OCI-LY7 (cell line): ENCODE results near the gene ITGA5. TPM values are rescaled to one million over a fixed set of nuclear protein-coding genes. Genes with fewer than 3 reads are reported as not detected.

Experiments
- BruUV-seq: library from RNA; stranded (reverse); fragments of 400-500 nt; replicated peaks from 2 replicates; lab custom pipeline; 2021; lab: Mats Ljungman, UMichigan
- CTCF ChIA-PET: fragments of 300-600 bp; sonication (Branson Sonifier 250); formaldehyde crosslinking; loops from one replicate; lab custom pipeline; 2022; ENCODE audit warnings: antibody characterized with exemption; ENCODE audit not compliant: unreplicated experiment; lab: Charles Lee
- POLR2A ChIA-PET: fragments of 300-600 bp; sonication (Branson Sonifier 250); formaldehyde crosslinking; loops from one replicate; lab custom pipeline; 2022; ENCODE audit warnings: antibody characterized with exemption; lab: Charles Lee
- DNase-seq: peaks from one replicate; pipeline ENCODE4 v3.0.0-alpha.2; 2015; ENCODE audit warnings: low spot score
- H2AFZ ChIP-seq: fragments of 200-600 bp; sonication (generic), shearing (Covaris generic); 2 replicates; pipeline ENCODE4 v1.6.1; 2014; ENCODE audit warnings: mild to moderate bottlenecking, antibody characterized with exemption, low read length, moderate library complexity
- H3K27ac ChIP-seq: fragments of 200-600 bp; sonication (generic); 2 replicates; pipeline ENCODE4 v1.5.1; 2014; ENCODE audit warnings: mixed run types, low read depth, mild to moderate bottlenecking, moderate library complexity, low read length, inconsistent platforms; ENCODE audit not compliant: poor library complexity, severe bottlenecking
- H3K36me3 ChIP-seq: fragments of 200-600 bp; sonication (generic); 2 replicates; pipeline ENCODE4 v1.6.1; 2014; ENCODE audit warnings: mild to moderate bottlenecking, antibody characterized with exemption, low read length, moderate library complexity, mixed read lengths; ENCODE audit not compliant: insufficient read depth
- H3K4me1 ChIP-seq: fragments of 200-600 bp; sonication (generic); 2 replicates; pipeline ENCODE4 v1.5.1; 2014; ENCODE audit warnings: mild to moderate bottlenecking, low read length; ENCODE audit not compliant: insufficient read depth, poor library complexity, severe bottlenecking
- H3K4me2 ChIP-seq: fragments of 200-600 bp; sonication (generic); 2 replicates; pipeline ENCODE4 v1.6.1; 2014; ENCODE audit warnings: mild to moderate bottlenecking, low read length
- H3K4me3 ChIP-seq: fragments of 200-600 bp; sonication (generic); 2 replicates; pipeline ENCODE4 v1.5.1; 2014; ENCODE audit warnings: mild to moderate bottlenecking, low read depth, low read length; ENCODE audit not compliant: poor library complexity, severe bottlenecking
- H3K79me2 ChIP-seq: fragments of 200-600 bp; sonication (generic); 2 replicates; pipeline ENCODE4 v1.6.1; 2016; ENCODE audit warnings: low read depth, mild to moderate bottlenecking, low read length, moderate library complexity, mixed read lengths; ENCODE audit not compliant: insufficient read depth
- H3K9me2 ChIP-seq: fragments of 200-600 bp; sonication (generic); 2 replicates; pipeline ENCODE4 v1.6.1; 2016; ENCODE audit warnings: mild to moderate bottlenecking, low read length, mixed read lengths; ENCODE audit not compliant: insufficient read depth
- H3K9me3 ChIP-seq: fragments of 200-600 bp; sonication (generic); 2 replicates; pipeline ENCODE4 v1.6.1; 2014; ENCODE audit warnings: mild to moderate bottlenecking, mixed run types, low read length, mixed read lengths
- H4K20me1 ChIP-seq: fragments of 200-600 bp; sonication (generic); 2 replicates; pipeline ENCODE4 v1.6.1; 2014; ENCODE audit warnings: mild to moderate bottlenecking, antibody characterized with exemption, low read length, moderate library complexity, mixed read lengths; ENCODE audit not compliant: insufficient read depth
- EZH2phosphoT487 ChIP-seq: fragments of 200-600 bp; sonication (generic); IDR thresholded peaks from 2 replicates; pipeline ENCODE4 v1.6.1; 2018; ENCODE audit warnings: low read depth, borderline replicate concordance, mild to moderate bottlenecking, mixed run types, antibody characterized with exemption, low read length, moderate library complexity, mixed read lengths
- intact Hi-C: fragments of 100-400 bp; cut with micrococcal nuclease; formaldehyde crosslinking; loops from one replicate; pipeline ENCODE4 v1.10.0; 2022; ENCODE audit not compliant: unreplicated experiment
- total RNA-seq, 2 experiments: library from RNA; depleted of rRNA in 1 of 2; stranded (reverse); fragments of >200 nt in 1 of 2; shearing (Covaris generic) in 1 of 2; gene quantifications; 2 replicates each; pipeline ENCODE4 v1.2.3, GENCODE V29; 2014 to 2022
- TF ChIP-seq, protein P1 (sequence below): fragments of 200-600 bp; sonication (generic); conservative IDR thresholded peaks from 2 replicates; pipeline ENCODE4 v1.5.1; 2014; ENCODE audit warnings: mild to moderate bottlenecking, antibody characterized with exemption, low read length, moderate library complexity, mixed read lengths

ITGA5 gene
- total RNA-seq, 2 experiments from 2014 or later, result 0.06 to 0.34 TPM

DNA sequence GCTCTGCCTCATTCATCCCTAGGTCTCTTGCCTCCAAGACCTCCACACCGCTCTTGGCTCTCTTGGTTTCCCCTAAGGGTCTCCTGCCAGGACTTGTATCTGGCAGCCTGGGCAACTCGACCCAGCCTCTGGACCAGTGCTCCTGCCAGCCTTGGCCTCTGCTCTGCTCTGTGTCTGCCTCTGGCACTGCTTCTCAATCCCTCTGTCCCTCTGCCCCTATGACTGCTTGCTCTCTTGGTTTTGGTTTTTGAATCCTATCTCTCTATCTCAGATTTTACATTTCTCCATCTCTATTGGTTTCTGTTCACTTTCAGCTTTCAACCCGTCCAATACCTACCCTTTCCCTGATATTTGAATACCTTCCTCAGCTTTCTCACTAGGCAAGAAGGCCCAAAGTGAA, 6.3 kb downstream of the ITGA5 start:
- no peaks in the 10 kb centered on the region for H3K79me2 ChIP-seq
- no TSS peak for BruUV-seq
- H4K20me1 ChIP-seq, result no peaks in the 10 kb centered on the region
- peak overlapping the region; percentile 22 for H3K4me3 ChIP-seq
- intact Hi-C loops, result no loop called here
- DNase-seq, result no peak
- ChIA-PET POLR2A (no interaction called here), CTCF (interaction anchor here (0.6 to 1.7 kb wide), 8 partner anchors 9 to 572 kb away, joined by 3 to 5 read pairs (median 3); partner anchors contain the start of genes COPZ1, NCKAP1L and TESPA1)
- H3K36me3 ChIP-seq, result no peaks in the 10 kb centered on the region
- no peaks in the 10 kb centered on the region for H3K9me3 ChIP-seq
- peak overlapping the region; percentile 12 for H3K27ac ChIP-seq
- no peaks in the 10 kb centered on the region for H3K9me2 ChIP-seq
- peak overlapping the region; percentile 57 for H3K4me2 ChIP-seq
- peak overlapping the region; percentile 69 for H2AFZ ChIP-seq
- peaks cover 38% of the 10 kb centered on the region for H3K4me1 ChIP-seq
- TF ChIP-seq, protein P1, sequence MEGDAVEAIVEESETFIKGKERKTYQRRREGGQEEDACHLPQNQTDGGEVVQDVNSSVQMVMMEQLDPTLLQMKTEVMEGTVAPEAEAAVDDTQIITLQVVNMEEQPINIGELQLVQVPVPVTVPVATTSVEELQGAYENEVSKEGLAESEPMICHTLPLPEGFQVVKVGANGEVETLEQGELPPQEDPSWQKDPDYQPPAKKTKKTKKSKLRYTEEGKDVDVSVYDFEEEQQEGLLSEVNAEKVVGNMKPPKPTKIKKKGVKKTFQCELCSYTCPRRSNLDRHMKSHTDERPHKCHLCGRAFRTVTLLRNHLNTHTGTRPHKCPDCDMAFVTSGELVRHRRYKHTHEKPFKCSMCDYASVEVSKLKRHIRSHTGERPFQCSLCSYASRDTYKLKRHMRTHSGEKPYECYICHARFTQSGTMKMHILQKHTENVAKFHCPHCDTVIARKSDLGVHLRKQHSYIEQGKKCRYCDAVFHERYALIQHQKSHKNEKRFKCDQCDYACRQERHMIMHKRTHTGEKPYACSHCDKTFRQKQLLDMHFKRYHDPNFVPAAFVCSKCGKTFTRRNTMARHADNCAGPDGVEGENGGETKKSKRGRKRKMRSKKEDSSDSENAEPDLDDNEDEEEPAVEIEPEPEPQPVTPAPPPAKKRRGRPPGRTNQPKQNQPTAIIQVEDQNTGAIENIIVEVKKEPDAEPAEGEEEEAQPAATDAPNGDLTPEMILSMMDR, result no peak
- TF ChIP-seq EZH2phosphoT487, result no peak

DNA sequence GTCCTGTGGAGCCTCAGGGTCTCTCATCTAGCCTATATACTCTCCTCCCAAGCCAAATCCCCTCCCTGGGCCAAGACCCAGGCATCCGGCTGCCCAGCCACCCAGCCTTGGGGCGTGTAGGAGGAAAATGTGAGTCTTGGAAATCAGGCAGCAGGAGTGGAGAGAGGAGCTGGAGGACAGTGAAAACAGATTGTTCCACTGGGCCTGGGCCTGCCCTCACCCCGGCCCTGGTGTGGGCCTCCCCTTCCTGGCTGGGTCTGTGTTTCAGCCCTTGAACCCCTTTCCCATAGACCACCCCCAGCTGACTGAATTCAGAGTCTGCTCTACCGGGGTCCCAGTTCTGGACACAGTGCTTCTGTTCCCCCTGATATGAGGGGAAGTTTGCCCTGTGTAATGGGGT, 6.7 kb downstream of the ITGA5 start:
- TF ChIP-seq, protein P1, result no peak
- no peak for TF ChIP-seq EZH2phosphoT487
- ChIA-PET POLR2A (no interaction called here), CTCF (interaction anchor here (1.0 to 1.7 kb wide), 4 partner anchors 10 to 87 kb away, joined by 3 to 5 read pairs (median 3); partner anchors contain the start of gene COPZ1)
- intact Hi-C loops, result no loop called here
- peak overlapping the region; percentile 12 for H3K27ac ChIP-seq
- H3K4me2 ChIP-seq, result no peak overlapping the region
- no peaks in the 10 kb centered on the region for H3K9me2 ChIP-seq
- no peak overlapping the region for H3K4me3 ChIP-seq
- no peaks in the 10 kb centered on the region for H3K9me3 ChIP-seq
- H3K4me1 ChIP-seq, result peaks cover 38% of the 10 kb centered on the region
- peak overlapping the region; percentile 69; the same call in 1 of the 2 replicates for H2AFZ ChIP-seq
- no peaks in the 10 kb centered on the region for H3K36me3 ChIP-seq
- H3K79me2 ChIP-seq, result no peaks in the 10 kb centered on the region
- no TSS peak for BruUV-seq
- no peak for DNase-seq
- no peaks in the 10 kb centered on the region for H4K20me1 ChIP-seq

DNA sequence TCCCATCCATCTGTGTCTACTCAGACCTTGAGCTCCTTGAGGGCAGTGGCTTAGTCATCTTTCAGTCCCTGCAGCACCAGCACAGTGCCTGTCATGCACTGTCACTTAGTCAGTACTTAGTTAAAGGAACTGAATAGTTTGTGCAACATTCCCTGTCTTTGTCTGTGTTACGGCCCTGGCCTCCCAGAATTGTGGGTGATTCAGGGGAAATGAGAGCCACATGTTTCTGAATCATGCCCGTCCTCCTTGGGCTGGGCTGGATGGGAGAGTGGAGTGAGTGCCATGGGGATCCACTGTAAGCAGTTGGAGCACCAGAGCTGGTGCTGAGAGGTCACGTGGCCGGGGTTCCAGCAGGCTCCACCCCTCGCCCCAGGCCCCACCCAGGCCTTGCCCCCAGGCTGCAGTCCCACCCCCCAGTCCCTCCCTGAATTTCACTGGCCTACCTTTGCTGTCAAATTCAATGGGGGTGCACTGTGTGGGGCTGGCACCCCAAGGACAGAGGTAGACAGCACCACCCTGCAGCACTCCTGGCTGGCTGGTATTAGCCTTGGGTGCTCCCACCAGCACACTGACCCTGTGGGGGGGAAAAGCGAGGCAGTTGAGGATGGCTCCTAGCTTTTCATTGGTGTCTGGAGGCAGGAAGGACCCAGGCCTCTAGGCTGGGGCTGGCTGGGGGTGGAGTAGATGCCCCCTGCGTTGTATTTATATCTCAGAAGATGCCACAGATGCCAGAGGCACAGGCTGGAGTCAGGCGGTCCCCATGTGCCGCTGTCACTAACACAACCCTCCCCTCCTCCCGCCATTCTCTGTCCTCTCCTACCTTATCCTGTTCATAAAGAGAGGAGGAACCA, 7.5 kb downstream of the ITGA5 start:
- Histone ChIP-seq H2AFZ (peak overlapping the region; percentile 91), H3K9me2 (no peaks in the 10 kb centered on the region), H3K27ac (no peak overlapping the region), H3K36me3 (no peaks in the 10 kb centered on the region), H3K4me1 (peaks cover 33% of the 10 kb centered on the region), H3K4me2 (peak overlapping the region; percentile 11; the same call in 1 of the 2 replicates), H3K4me3 (no peak overlapping the region), H3K9me3 (no peaks in the 10 kb centered on the region), H4K20me1 (no peaks in the 10 kb centered on the region), H3K79me2 (no peaks in the 10 kb centered on the region)
- no peak for TF ChIP-seq EZH2phosphoT487
- TF ChIP-seq, protein P1, result no peak
- peak; percentile 57 for DNase-seq
- no TSS peak for BruUV-seq
- CTCF ChIA-PET, result interaction anchor here (0.6 to 1.4 kb wide), 3 partner anchors 12 to 87 kb away, joined by 3 to 10 read pairs (median 3); no protein-coding TSS in a partner anchor
- intact Hi-C loops, result no loop called here
- POLR2A ChIA-PET, result no interaction called here
